Brain microvascular endothelial cell (primary cell): ENCODE measurements around the gene GATA2.

Source experiments
- DNase-seq: peaks from one replicate; pipeline ENCODE4 v3.0.0-alpha.2; 2020
- H3K27ac ChIP-seq: fragments of 250-450 bp; sonication (Bioruptor Pico); 2 replicates; pipeline ENCODE4 v1.5.1; 2020; ENCODE audit warnings: mild to moderate bottlenecking, moderate library complexity
- H3K27me3 ChIP-seq: fragments of 250-450 bp; sonication (Bioruptor Pico); replicated peaks from 2 replicates; pipeline ENCODE4 v1.5.1; 2020; ENCODE audit warnings: mild to moderate bottlenecking
- H3K36me3 ChIP-seq: fragments of 250-450 bp; sonication (Bioruptor Pico); replicated peaks from 2 replicates; pipeline ENCODE4 v1.5.1; 2020; ENCODE audit warnings: mild to moderate bottlenecking
- H3K4me3 ChIP-seq: 2 replicates; pipeline ENCODE4 v1.5.1; 2011; ENCODE audit warnings: low read depth, mild to moderate bottlenecking, control low read depth, low read length, moderate library complexity
- in situ Hi-C: cut with HindIII; loops from 2 replicates; pipeline ENCODE4 v1.10.0; 2017; ENCODE audit warnings: low sequenced_read_pairs, low pct_ligation_motif_present
- TF ChIP-seq, protein P1 (sequence below): IDR thresholded peaks from 2 replicates; pipeline ENCODE4 v1.5.1; 2011; ENCODE audit warnings: low read depth, mild to moderate bottlenecking, moderate library complexity, low read length, control low read depth, inconsistent platforms; ENCODE audit errors: missing control alignments

GATA2 gene

DNA sequence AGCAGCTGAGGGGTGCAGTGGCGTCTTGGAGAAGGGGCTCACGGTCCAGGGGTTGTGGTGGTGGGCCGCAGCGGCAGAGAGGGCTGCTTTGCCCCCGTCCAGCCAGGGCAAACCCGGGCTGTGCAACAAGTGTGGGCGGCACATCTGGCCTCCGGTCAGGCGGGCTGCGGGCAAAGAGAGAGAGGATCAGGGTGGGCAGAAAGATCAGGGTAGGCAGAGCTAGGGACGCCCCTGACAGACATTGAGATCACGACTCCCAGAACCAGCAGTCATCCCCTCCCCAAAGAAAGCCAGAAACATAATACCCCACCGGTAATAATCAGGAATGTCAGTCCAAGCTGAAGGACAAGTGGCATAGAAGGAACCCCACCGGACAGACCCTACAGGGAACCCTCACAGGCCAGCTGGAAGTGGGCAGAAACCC is 6.8 kb downstream of the GATA2 start:
- H3K27me3 ChIP-seq = peaks cover 82% of the 10 kb centered on the region
- TF ChIP-seq, protein P1, sequence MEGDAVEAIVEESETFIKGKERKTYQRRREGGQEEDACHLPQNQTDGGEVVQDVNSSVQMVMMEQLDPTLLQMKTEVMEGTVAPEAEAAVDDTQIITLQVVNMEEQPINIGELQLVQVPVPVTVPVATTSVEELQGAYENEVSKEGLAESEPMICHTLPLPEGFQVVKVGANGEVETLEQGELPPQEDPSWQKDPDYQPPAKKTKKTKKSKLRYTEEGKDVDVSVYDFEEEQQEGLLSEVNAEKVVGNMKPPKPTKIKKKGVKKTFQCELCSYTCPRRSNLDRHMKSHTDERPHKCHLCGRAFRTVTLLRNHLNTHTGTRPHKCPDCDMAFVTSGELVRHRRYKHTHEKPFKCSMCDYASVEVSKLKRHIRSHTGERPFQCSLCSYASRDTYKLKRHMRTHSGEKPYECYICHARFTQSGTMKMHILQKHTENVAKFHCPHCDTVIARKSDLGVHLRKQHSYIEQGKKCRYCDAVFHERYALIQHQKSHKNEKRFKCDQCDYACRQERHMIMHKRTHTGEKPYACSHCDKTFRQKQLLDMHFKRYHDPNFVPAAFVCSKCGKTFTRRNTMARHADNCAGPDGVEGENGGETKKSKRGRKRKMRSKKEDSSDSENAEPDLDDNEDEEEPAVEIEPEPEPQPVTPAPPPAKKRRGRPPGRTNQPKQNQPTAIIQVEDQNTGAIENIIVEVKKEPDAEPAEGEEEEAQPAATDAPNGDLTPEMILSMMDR = no peak
- H3K27ac ChIP-seq = no peak overlapping the region
- in situ Hi-C loops = no loop called here
- no peak for DNase-seq
- H3K36me3 ChIP-seq = no peaks in the 10 kb centered on the region
- H3K4me3 ChIP-seq = no peak overlapping the region

DNA sequence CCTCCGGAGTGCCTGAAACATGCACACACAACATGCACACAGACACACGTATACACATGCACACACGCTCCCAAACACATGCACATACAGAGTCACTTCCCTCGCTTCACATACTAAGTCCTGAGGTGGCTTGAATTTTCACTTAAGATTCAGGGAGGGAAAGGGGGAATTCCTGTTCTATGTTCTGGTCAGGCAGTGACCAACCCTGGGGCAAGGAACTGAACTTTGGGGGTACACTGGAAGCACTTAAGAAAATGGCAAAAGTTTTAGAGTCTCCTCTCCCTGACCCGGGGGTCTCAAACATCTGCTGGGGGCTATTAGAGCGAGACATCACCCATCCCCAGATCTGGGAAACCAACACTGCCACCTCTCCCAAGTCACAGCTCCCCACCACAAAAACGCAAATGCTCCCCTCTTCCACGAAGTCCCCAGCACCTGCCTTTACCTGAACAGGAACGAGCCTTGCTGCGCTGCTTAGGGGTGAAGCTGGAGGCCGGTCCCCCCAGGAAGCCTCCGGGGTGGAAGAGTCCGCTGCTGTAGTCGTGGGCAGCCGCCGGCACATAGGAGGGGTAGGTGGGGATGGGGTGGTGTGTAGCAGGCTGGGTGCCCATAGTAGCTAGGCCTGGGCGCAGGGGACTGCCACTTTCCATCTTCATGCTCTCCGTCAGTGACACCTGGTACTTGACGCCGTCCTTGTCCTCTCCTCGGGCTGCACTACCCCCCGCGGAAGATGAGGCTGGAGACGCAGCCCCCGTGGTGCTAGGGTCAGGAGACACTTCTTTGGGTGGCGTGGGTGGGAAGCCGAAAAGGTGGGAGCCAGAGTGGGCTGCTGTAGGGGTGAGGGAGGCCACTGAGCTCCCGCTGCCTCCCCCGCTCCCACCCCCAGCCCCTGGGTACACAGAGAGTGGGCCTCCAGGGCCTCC is 7.5 kb downstream of the GATA2 start:
- Histone ChIP-seq H3K27me3 (peaks cover 82% of the 10 kb centered on the region), H3K4me3 (no peak overlapping the region), H3K36me3 (no peaks in the 10 kb centered on the region), H3K27ac (no peak overlapping the region)
- in situ Hi-C loops = no loop called here
- TF ChIP-seq, protein P1 = no peak
- DNase-seq = no peak

DNA sequence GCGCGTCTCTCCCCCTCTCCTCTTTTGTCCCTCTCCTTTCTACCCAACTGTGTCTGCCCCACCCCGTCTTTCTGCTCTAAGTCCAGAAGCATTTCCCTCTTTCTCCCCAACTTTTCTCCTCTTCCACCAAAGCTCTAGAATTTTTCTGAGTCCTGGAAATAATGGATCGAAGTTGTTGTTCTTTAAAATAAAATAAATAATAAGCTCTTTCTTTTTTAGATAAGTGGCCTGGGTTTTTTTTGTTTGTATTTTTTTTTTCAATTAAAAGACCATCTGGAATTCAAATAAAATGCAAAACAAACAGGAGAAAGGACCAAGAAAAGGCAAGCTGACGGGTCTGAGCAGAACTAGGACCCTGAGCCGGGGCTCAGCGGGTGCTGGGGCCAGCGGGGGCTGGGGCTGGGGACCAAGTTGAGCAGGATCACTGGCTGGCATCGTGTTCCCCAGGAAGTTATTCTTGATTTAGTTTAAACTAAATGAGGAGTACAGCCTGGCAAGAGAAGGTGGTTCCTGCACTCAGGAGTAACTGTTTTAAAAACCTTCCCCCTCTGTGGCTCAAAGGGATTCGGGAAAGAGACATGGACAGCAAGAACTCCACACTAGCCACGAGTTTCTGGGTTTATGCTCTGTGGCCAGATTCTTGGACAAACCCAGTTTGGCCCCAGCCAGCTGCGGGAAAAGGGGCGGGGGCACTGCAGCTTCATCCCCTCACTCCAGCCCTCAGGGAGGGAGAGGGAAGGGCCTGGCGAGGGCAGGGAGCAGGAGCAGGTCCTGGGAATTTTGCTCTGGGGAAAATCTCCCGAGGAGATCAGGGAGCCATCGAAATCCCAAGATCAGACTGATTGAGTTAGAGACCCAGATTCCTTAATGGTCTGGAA is 8.4 kb downstream of the GATA2 start:
- H3K27ac ChIP-seq = no peak overlapping the region
- H3K36me3 ChIP-seq = no peaks in the 10 kb centered on the region
- in situ Hi-C loops = no loop called here
- no peak overlapping the region for H3K4me3 ChIP-seq
- no peak for DNase-seq
- peaks cover 82% of the 10 kb centered on the region for H3K27me3 ChIP-seq
- TF ChIP-seq, protein P1 = no peak

DNA sequence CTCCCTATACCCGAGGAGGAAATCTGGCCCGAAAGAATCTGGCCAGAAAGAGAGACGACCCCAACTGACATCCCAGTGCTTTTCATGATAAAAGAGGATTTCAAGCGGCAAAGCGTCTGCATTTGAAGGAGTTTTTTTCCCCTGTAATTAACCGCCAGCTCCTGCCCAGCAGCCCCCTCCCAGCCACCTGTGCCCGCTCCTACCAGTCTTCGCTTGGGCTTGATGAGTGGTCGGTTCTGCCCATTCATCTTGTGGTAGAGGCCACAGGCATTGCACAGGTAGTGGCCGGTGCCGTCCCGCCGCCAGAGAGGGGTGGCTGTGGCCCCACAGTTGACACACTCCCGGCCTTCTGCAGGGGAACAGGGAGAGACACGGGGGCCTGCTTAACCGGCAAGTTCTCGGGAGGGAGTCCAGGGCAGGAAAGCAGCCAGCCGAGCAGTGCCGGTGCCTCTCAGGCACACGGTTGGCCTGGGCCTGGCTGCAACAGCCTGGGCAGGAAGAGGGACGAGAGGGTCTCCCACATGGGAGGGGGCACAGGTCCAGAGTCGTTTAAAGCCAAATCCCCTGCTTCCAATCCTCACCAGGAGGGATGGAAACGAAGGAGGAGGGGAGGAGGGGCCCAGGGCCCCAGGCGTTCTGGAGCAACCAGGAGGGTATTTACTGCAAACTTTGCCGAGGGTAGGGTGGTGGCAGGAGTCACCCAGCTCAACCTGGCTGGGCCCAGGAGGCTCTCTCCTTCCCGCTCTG is 9.2 kb downstream of the GATA2 start:
- no peak for DNase-seq
- H3K27ac ChIP-seq = no peak overlapping the region
- no peaks in the 10 kb centered on the region for H3K36me3 ChIP-seq
- in situ Hi-C loops = no loop called here
- H3K27me3 ChIP-seq = peaks cover 77% of the 10 kb centered on the region
- no peak overlapping the region for H3K4me3 ChIP-seq
- TF ChIP-seq, protein P1 = no peak
